ENCODE measurements around the gene CAMTA1.
"Not testable (repeated sequence)": the region's sequence is repeated elsewhere in the genome, so short reads cannot be mapped to it uniquely, and the experiment has no call there.

CAMTA1 gene

DNA sequence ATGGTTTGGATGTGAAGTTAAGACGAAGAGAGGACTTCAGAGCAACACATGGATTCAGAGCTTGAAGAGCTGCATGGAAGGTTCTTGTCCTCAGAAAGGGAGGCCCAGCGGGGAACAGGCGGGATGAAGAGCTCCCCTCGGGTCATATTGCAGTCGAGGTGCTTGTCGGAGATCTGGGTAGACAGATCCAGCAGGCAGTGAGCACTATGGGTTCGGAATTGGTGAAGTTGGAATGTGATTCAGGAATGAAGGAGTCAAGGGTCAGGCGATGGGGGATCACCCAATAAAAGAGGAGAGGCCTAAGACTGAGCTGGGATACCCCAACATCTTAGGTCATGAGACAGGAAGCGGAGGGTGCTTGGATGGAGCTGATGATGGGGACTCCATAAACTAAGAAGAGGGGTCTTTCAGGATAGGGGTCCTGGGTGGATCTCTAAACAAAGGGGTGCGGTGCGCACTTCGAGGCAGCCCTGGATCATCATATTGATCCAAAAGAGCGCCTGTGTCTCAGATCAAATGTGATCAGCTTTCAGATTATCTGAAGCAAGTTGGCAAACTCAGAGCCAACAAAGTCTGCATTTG is 809.6 kb downstream of the CAMTA1 start:
- in situ Hi-C loops (cut with MboI; ENCODE audit: low sequenced_read_pairs, unreplicated experiment): no loop called here
- no peak for DNase-seq (ENCODE audit: low spot score)
- TF ChIP-seq, protein P1, sequence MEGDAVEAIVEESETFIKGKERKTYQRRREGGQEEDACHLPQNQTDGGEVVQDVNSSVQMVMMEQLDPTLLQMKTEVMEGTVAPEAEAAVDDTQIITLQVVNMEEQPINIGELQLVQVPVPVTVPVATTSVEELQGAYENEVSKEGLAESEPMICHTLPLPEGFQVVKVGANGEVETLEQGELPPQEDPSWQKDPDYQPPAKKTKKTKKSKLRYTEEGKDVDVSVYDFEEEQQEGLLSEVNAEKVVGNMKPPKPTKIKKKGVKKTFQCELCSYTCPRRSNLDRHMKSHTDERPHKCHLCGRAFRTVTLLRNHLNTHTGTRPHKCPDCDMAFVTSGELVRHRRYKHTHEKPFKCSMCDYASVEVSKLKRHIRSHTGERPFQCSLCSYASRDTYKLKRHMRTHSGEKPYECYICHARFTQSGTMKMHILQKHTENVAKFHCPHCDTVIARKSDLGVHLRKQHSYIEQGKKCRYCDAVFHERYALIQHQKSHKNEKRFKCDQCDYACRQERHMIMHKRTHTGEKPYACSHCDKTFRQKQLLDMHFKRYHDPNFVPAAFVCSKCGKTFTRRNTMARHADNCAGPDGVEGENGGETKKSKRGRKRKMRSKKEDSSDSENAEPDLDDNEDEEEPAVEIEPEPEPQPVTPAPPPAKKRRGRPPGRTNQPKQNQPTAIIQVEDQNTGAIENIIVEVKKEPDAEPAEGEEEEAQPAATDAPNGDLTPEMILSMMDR (IDR thresholded peaks at IDR 0.05; ENCODE audit: borderline replicate concordance, control extremely low read depth, extremely low read depth, insufficient read depth, missing control alignments): no peak

DNA sequence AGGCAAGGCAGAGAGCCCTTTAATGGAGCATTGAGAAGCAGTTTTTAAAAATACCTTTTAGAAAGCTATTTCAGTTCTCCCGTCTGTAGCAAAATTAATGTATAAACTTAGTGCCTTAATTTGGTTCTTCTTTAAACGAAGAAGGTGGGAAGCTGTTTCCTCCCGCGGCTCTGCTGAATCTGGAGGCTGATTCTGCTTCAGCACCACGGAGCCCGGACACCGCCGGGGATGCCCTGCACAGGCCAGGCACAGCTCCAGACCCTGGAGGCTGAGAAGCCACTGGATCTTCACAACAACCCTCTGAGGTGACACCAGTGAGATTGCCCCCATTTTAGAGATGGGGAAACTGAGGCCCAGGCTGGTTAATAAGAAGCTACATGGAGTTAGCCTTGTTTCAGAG is 810.1 kb downstream of the CAMTA1 start:
- DNase-seq (ENCODE audit: low spot score): no peak
- TF ChIP-seq, protein P1 (IDR thresholded peaks at IDR 0.05; ENCODE audit: borderline replicate concordance, control extremely low read depth, extremely low read depth, insufficient read depth, missing control alignments): no peak
- in situ Hi-C loops (cut with MboI; ENCODE audit: low sequenced_read_pairs, unreplicated experiment): no loop called here

DNA sequence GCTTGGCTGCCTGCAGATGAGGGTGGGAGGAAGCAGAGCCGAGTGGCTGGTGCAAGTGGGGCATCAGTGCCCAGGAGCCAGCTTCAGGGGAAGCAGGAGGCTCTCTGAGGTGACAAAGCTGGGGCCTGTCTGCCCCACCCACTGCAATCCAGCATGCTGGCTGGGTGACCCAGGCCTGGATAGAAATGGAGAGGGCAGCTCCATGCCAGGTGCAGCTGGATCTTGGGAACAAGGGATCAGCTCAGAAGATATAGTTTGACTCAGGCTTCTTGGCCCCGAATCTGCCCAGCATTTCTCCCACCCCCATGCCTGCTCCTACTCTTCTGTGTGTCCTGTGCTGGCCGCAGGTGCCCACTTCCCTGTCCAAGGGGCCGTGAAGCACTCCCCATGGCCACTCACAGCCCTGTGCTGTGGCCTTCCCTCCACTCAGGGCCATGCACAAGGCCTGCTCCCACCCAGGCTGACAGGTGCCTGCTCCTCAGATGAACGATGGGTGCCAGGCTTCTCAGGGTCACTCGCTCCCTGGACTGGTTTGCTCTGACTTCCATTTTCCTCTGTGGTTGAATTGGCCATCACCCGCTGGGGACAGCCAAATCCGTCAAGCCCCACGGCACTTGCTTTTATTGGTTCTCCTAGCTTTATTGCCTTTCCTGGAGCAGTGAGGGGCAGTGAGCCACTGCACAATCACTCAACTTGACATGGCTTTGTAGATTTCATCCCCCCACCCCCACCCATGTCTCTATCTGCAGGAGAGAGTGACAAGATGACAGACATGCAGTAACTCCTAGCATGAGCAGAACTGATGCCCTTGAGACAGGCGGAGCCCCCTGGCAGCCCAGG is 811.1 kb downstream of the CAMTA1 start:
- DNase-seq (ENCODE audit: low spot score): no peak

DNA sequence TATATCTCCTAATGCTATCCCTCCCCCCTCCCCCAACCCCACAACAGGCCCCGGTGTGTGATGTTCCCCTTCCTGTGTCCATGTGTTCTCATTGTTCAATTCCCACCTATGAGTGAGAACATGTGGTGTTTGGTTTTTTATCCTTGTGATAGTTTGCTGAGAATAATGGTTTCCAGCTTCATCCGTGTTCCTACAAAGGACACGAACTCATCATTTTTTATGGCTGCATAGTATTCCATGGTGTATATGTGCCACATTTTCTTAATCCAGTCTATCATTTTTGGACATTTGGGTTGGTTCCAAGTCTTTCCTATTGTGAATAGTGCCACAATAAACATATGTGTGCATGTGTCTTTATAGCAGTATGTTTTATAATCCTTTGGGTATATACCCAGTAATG is 812.8 kb downstream of the CAMTA1 start:
- DNase-seq (ENCODE audit: low spot score); in situ Hi-C loops (cut with MboI; ENCODE audit: low sequenced_read_pairs, unreplicated experiment): not testable (repeated sequence)

More for the DNA sequence above, 811.1 kb downstream of the CAMTA1 start:
- TF ChIP-seq, protein P1 (IDR thresholded peaks at IDR 0.05; ENCODE audit: borderline replicate concordance, control extremely low read depth, extremely low read depth, insufficient read depth, missing control alignments): no peak
- in situ Hi-C loops (cut with MboI; ENCODE audit: low sequenced_read_pairs, unreplicated experiment): no loop called here

DNA sequence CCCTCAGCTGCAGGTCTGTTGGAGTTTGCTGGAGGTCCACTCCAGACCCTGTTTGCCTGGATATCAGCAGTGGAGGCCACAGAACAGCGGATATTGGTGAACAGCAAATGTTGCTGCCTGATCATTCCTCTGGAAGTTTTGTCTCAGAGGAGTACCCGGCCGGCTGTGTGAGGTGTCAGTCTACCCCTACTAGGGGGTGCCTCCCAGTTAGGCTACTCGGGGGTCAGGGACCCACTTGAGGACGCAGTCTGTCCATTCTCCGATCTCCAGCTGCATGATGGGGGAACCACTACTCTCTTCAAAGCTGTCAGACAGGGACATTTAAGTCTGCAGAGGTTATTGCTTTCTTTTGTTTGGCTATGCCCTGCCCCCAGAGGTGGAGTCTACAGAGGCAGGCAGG is 819.7 kb downstream of the CAMTA1 start:
- DNase-seq (ENCODE audit: low spot score); in situ Hi-C loops (cut with MboI; ENCODE audit: low sequenced_read_pairs, unreplicated experiment): not testable (repeated sequence)

DNA sequence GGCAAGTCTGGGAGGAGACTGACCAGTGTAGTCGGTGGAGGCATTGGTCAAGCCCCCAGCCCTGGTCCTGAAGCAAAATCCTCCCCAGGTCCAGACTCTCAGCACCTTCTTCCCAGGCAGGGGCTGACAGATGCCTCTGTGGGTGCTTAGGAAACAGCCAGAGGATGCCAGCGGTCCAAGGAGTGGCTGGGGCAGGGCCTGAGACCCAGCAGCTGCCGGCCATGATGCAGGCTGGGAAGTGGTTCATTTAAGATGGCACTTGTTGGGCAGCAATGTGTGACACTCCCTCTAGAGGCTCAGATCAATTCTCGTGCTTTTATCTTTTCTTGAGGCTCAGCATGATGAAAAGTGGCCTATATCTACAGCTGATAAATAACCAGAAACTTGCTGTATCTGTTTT is 820.8 kb downstream of the CAMTA1 start:
- TF ChIP-seq, protein P1 (IDR thresholded peaks at IDR 0.05; ENCODE audit: borderline replicate concordance, control extremely low read depth, extremely low read depth, insufficient read depth, missing control alignments): no peak
- no peak for DNase-seq (ENCODE audit: low spot score)
- in situ Hi-C loops (cut with MboI; ENCODE audit: low sequenced_read_pairs, unreplicated experiment): no loop called here

DNA sequence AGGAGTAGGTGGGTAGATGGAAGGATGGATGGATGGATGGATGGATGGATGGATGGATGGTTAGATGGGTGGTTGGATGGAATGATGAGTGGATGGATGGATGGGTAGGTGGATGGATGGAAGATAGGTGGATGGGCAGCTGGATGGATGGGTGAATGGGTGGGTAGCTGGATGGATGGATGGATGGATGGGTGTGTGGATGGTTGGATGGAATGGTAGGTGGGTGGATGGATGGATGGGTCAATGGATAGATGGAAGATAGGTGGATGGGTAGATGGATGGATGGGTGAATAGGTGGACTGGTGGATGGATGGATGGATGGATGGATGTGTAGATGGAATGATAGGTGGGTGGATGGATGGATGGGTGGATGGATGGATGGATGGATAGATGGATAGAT is 821.8 kb downstream of the CAMTA1 start:
- in situ Hi-C loops (cut with MboI; ENCODE audit: low sequenced_read_pairs, unreplicated experiment): no loop called here
- TF ChIP-seq, protein P1 (IDR thresholded peaks at IDR 0.05; ENCODE audit: borderline replicate concordance, control extremely low read depth, extremely low read depth, insufficient read depth, missing control alignments): no peak

More for the DNA sequence above, 821.8 kb downstream of the CAMTA1 start:
- DNase-seq (ENCODE audit: low spot score): no peak
